Erythroblast (primary cell): ENCODE results near the gene KANK4.

Experiments used
- GATA1 ChIP-seq: IDR thresholded peaks from 2 replicates; pipeline ENCODE4 v1.6.1; 2011; ENCODE audit warnings: low read depth, mild to moderate bottlenecking, control low read depth, low read length, moderate library complexity
- POLR2A ChIP-seq: IDR thresholded peaks from 2 replicates; pipeline ENCODE4 v1.6.1; 2011; ENCODE audit warnings: mild to moderate bottlenecking, low read length

DNA sequence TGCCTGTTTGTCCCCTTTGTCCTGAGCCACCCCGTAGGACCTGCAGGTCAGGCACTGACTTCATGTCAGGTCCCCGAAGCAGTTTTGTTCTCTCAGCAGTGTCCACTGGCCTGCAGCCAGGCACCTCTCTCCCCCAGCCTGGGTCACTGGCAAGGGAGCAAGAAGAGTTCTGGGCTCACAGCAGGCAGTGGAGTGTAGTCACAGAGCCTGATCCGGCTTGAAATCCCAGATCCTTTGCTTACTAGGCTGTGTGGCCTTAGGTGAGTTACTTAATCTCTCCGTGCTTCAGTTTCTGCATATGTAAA lies 90.4 kb downstream of the KANK4 start:
- TF ChIP-seq POLR2A: no peak
- no peak for TF ChIP-seq GATA1
